Measurements from ENCODE around the gene FZD4.
"Not testable (repeated sequence)": the region's sequence is repeated elsewhere in the genome, so short reads cannot be mapped to it uniquely, and the experiment has no call there.

The FZD4 gene

GRCh38 chr11:86938203-86938899 is 16.8 kb downstream of the FZD4 start:
- POLR2A ChIA-PET = no interaction called here
- DNase-seq (ENCODE audit: extremely low spot score) = no peak
- CTCF ChIA-PET = interaction anchor here (1.0 to 3.5 kb wide), 19 partner anchors 8 to 484 kb away, joined by 3 to 34 read pairs (median 8); partner anchors contain the start of gene FZD4
- TF ChIP-seq CTCF (IDR thresholded peaks at IDR 0.05; ENCODE audit: control extremely low read depth, extremely low read depth, low read depth, missing control alignments) = no peak

GRCh38 chr11:86937193-86937806 is 17.9 kb downstream of the FZD4 start:
- DNase-seq (ENCODE audit: extremely low spot score); POLR2A ChIA-PET: not testable (repeated sequence)
- CTCF ChIA-PET = interaction anchor here (1.0 to 3.5 kb wide), 11 partner anchors 8 to 484 kb away, joined by 3 to 34 read pairs (median 5); partner anchors contain the start of gene FZD4

GRCh38 chr11:86934926-86935579 is 20.1 kb downstream of the FZD4 start:
- DNase-seq (ENCODE audit: extremely low spot score) = no peak
- POLR2A ChIA-PET = no interaction called here
- CTCF ChIA-PET = interaction anchor here (0.8 to 2.2 kb wide), 8 partner anchors 8 to 486 kb away, joined by 3 to 8 read pairs (median 4); partner anchors contain the start of gene FZD4

GRCh38 chr11:86934582-86934900 is 20.7 kb downstream of the FZD4 start:
- CTCF ChIA-PET = interaction anchor here (1.0 to 2.2 kb wide), 6 partner anchors 8 to 487 kb away, joined by 3 to 8 read pairs (median 6); partner anchors contain the start of gene FZD4
- TF ChIP-seq CTCF (IDR thresholded peaks at IDR 0.05; ENCODE audit: control extremely low read depth, extremely low read depth, low read depth, missing control alignments) = no peak
- no peak for DNase-seq (ENCODE audit: extremely low spot score)
- POLR2A ChIA-PET = no interaction called here

More at GRCh38 chr11:86934926-86935579, 20.1 kb downstream of the FZD4 start:
- TF ChIP-seq CTCF (IDR thresholded peaks at IDR 0.05; ENCODE audit: control extremely low read depth, extremely low read depth, low read depth, missing control alignments) = no peak

GRCh38 chr11:86933891-86934581 is 21.2 kb downstream of the FZD4 start:
- CTCF ChIA-PET = interaction anchor here (1.2 to 2.2 kb wide), 5 partner anchors 9 to 487 kb away, joined by 3 to 8 read pairs (median 6); partner anchors contain the start of gene FZD4
- no peak for TF ChIP-seq CTCF (IDR thresholded peaks at IDR 0.05; ENCODE audit: control extremely low read depth, extremely low read depth, low read depth, missing control alignments)
- DNase-seq (ENCODE audit: extremely low spot score) = no peak
- POLR2A ChIA-PET = no interaction called here

- TF ChIP-seq CTCF (IDR thresholded peaks at IDR 0.05; ENCODE audit: control extremely low read depth, extremely low read depth, low read depth, missing control alignments) = no peak
- ChIA-PET CTCF (interaction anchor here (1.3 to 2.2 kb wide), 2 partner anchors 8 to 22 kb away, joined by 3 to 8 read pairs; partner anchors contain the start of gene FZD4), POLR2A (no interaction called here)
- no peak for DNase-seq (ENCODE audit: extremely low spot score)
Observed at GRCh38 chr11:86932924-86933875, 22.0 kb downstream of the FZD4 start.

All from GM10248 (cell line).